Glutamatergic neuron (in vitro differentiated cells): Measurements from ENCODE around the gene PTPRN2. TPM values are rescaled to one million over a fixed set of nuclear protein-coding genes. Genes with fewer than 3 reads are reported as not detected.
A peak's percentile ranks its signal among the peaks of the same experiment; 100 is the strongest.
"Not testable (repeated sequence)": the region's sequence is repeated elsewhere in the genome, so short reads cannot be mapped to it uniquely, and the experiment has no call there.

ENCODE experiments used
- DNase-seq: peaks from one replicate; pipeline ENCODE4 v3.0.0; 2022
- H3K27ac Mint-ChIP-seq: one replicate; pipeline ENCODE4 v1.8.0; 2020; ENCODE audit warnings: mild to moderate bottlenecking, mixed read lengths, inconsistent platforms; ENCODE audit not compliant: unreplicated experiment
- H3K27me3 Mint-ChIP-seq: one replicate; pipeline ENCODE4 v1.8.0; 2020; ENCODE audit warnings: mild to moderate bottlenecking, moderate library complexity, mixed read lengths, inconsistent platforms; ENCODE audit not compliant: unreplicated experiment
- H3K36me3 Mint-ChIP-seq: one replicate; pipeline ENCODE4 v1.8.0; 2020; ENCODE audit warnings: mild to moderate bottlenecking, mixed read lengths, inconsistent platforms; ENCODE audit not compliant: unreplicated experiment
- H3K4me1 Mint-ChIP-seq: one replicate; pipeline ENCODE4 v1.8.0; 2020; ENCODE audit warnings: mild to moderate bottlenecking, low read depth, mixed read lengths, inconsistent platforms; ENCODE audit not compliant: unreplicated experiment
- H3K4me3 Mint-ChIP-seq: one replicate; pipeline ENCODE4 v1.8.0; 2020; ENCODE audit warnings: mild to moderate bottlenecking, mixed read lengths, inconsistent platforms; ENCODE audit not compliant: unreplicated experiment
- H3K9me3 Mint-ChIP-seq: one replicate; pipeline ENCODE4 v1.8.0; 2020; ENCODE audit warnings: mild to moderate bottlenecking, moderate library complexity, mixed read lengths, inconsistent platforms; ENCODE audit not compliant: unreplicated experiment
- CTCF ChIP-seq: fragments of 200-600 bp; sonication (generic); IDR thresholded peaks from one replicate; pipeline ENCODE4 v1.5.0; 2021; ENCODE audit not compliant: partially characterized antibody, unreplicated experiment
- total RNA-seq: library from RNA; stranded (reverse); fragmentation: NEBNext Ultra II Directional; extraction: Animal tissue kit (Norgen Biotek cat#: 25700); gene quantifications from one replicate; pipeline ENCODE4 v1.2.1, GENCODE V29; 2021; ENCODE audit not compliant: unreplicated experiment

The PTPRN2 gene
- total RNA-seq, 1 donor from 2014 or later: 49.0 TPM

GRCh38 chr7:158534598-158534997, 53.0 kb downstream of the PTPRN2 start:
- peaks cover 20% of the 10 kb centered on the region for H3K9me3 Mint-ChIP-seq
- peaks cover 23% of the 10 kb centered on the region for H3K27me3 Mint-ChIP-seq
- peak overlapping the region; percentile 81 for H3K27ac Mint-ChIP-seq
- no peak overlapping the region for H3K4me3 Mint-ChIP-seq
- H3K4me1 Mint-ChIP-seq: peaks cover 27% of the 10 kb centered on the region
- TF ChIP-seq CTCF: no peak
- H3K36me3 Mint-ChIP-seq: peaks cover 20% of the 10 kb centered on the region
- DNase-seq: no peak

GRCh38 chr7:158534134-158534515, 53.5 kb downstream of the PTPRN2 start:
- H3K4me3 Mint-ChIP-seq, DNase-seq, H3K27ac Mint-ChIP-seq: not testable (repeated sequence)
- peaks cover 16% of the 10 kb centered on the region for H3K9me3 Mint-ChIP-seq
- peaks cover 19% of the 10 kb centered on the region for H3K27me3 Mint-ChIP-seq
- H3K36me3 Mint-ChIP-seq: peaks cover 20% of the 10 kb centered on the region
- H3K4me1 Mint-ChIP-seq: peaks cover 28% of the 10 kb centered on the region

GRCh38 chr7:158533386-158534133, 54.1 kb downstream of the PTPRN2 start:
- peaks cover 21% of the 10 kb centered on the region for H3K27me3 Mint-ChIP-seq
- TF ChIP-seq CTCF: no peak
- no peak overlapping the region for H3K4me3 Mint-ChIP-seq
- H3K27ac Mint-ChIP-seq: peak overlapping the region; percentile 23
- peaks cover 29% of the 10 kb centered on the region for H3K4me1 Mint-ChIP-seq
- H3K9me3 Mint-ChIP-seq: peaks cover 16% of the 10 kb centered on the region
- H3K36me3 Mint-ChIP-seq: peaks cover 20% of the 10 kb centered on the region
- DNase-seq: no peak

- no peak overlapping the region for H3K27ac Mint-ChIP-seq
- no peak for DNase-seq
- H3K9me3 Mint-ChIP-seq: peaks cover 11% of the 10 kb centered on the region
These were observed 55.5 kb downstream of the PTPRN2 start for GRCh38 chr7:158532093-158532627.

GRCh38 chr7:158531661-158532060, 56.0 kb downstream of the PTPRN2 start:
- no peak overlapping the region for H3K4me3 Mint-ChIP-seq
- H3K9me3 Mint-ChIP-seq: peaks cover 11% of the 10 kb centered on the region
- H3K4me1 Mint-ChIP-seq: peaks cover 33% of the 10 kb centered on the region
- no peak for TF ChIP-seq CTCF
- peaks cover 21% of the 10 kb centered on the region for H3K27me3 Mint-ChIP-seq
- DNase-seq: no peak
- H3K27ac Mint-ChIP-seq: no peak overlapping the region
- H3K36me3 Mint-ChIP-seq: peaks cover 20% of the 10 kb centered on the region

More at GRCh38 chr7:158532093-158532627, 55.5 kb downstream of the PTPRN2 start:
- H3K4me3 Mint-ChIP-seq: no peak overlapping the region
- peaks cover 20% of the 10 kb centered on the region for H3K36me3 Mint-ChIP-seq
- H3K4me1 Mint-ChIP-seq: peaks cover 31% of the 10 kb centered on the region
- peaks cover 21% of the 10 kb centered on the region for H3K27me3 Mint-ChIP-seq
- no peak for TF ChIP-seq CTCF
